GM03348 (cell line): ENCODE results near the gene ATP5F1E.

Source experiments
- DNase-seq: peaks from one replicate; pipeline ENCODE4 v3.0.0; 2012; ENCODE audit warnings: low spot score

ATP5F1E gene

DNA sequence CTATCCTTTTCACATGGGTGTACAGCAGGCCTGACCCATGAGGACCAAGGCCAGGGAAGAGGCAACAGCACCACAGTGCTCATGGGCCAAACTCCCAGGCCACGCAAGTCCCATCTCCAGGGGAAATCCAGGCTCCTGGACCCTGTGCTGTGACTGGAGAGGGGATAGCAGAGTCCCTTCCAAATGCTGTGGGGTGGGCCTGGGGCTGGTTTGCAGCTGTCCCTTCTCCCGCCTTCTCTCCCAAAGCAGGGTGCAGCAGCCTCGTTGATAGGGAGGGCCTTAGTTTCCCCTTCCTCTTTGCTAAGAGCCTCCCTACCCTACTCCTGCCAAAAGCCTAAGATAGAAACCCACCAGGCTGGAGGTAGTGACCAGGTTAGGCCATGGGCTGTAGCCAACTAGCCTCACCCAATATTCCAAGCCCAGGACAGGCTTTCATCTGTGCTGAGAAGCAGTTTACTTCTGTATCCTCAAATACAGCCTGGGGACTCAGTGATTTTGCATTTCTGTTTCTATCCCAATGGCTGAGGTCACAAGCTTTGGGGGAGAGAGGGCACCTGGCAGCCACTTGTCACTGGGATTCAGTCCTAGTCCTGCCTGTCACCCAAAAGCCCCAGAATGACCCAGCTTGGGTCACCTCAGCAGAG lies 26.5 kb downstream of the ATP5F1E start:
- DNase-seq: no peak

- no peak for DNase-seq
Measured at GRCh38 chr20:59004763-59005522, 27.2 kb downstream of the ATP5F1E start.

- no peak for DNase-seq
Measured at GRCh38 chr20:59004493-59004762, 27.7 kb downstream of the ATP5F1E start.

GRCh38 chr20:59003836-59004492 lies 28.2 kb downstream of the ATP5F1E start:
- no peak for DNase-seq

- DNase-seq: no peak
Measured at GRCh38 chr20:59002874-59003399, 29.2 kb downstream of the ATP5F1E start.

GRCh38 chr20:59002388-59002787 lies 29.7 kb downstream of the ATP5F1E start:
- DNase-seq: no peak

- no peak for DNase-seq
Measured at GRCh38 chr20:59001449-59002171, 30.5 kb downstream of the ATP5F1E start.

- DNase-seq: no peak
Measured at GRCh38 chr20:59001068-59001448, 31.1 kb downstream of the ATP5F1E start.

DNA sequence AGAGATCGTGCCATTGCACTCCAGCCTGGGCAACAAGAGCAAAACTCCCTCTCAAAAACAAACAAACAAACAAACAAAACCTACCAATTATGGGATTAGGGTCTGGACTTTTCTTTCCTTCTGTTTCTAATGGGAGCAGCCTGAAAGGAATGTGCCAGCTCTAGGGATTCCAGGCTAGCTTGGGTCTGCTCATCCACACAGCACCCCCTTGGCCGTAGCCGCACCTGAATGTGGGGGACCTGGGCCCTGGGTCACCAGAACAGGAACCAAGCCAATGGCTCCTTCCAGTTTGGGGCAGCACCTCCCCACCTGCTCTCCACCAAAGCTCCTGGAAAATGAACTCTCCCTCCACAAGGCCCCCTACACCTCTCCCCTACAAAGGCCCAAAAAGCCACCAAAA lies 31.8 kb downstream of the ATP5F1E start:
- DNase-seq: no peak

DNA sequence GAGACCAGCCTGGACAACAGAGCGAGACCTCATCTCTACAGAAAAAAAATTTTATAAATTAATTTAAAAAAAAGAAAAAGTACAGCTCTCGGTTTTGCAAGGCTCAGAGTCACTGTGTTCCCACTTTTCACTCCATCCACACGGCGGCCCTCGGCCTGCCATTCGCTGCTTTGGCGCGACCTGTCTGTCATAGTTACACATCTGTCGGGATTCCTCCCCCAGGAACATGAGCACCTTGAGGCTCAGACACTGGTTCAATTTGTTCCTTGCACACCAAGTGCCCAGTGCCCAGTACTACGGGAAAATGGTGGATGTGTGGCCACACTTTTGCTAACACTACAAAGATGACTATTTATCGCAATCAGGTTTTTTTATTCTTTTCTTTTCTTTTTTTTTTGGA lies 33.5 kb downstream of the ATP5F1E start:
- no peak for DNase-seq

GRCh38 chr20:58997141-58997770 lies 34.9 kb downstream of the ATP5F1E start:
- DNase-seq: no peak

GRCh38 chr20:58996226-58996611 lies 35.9 kb downstream of the ATP5F1E start:
- DNase-seq: no peak

DNA sequence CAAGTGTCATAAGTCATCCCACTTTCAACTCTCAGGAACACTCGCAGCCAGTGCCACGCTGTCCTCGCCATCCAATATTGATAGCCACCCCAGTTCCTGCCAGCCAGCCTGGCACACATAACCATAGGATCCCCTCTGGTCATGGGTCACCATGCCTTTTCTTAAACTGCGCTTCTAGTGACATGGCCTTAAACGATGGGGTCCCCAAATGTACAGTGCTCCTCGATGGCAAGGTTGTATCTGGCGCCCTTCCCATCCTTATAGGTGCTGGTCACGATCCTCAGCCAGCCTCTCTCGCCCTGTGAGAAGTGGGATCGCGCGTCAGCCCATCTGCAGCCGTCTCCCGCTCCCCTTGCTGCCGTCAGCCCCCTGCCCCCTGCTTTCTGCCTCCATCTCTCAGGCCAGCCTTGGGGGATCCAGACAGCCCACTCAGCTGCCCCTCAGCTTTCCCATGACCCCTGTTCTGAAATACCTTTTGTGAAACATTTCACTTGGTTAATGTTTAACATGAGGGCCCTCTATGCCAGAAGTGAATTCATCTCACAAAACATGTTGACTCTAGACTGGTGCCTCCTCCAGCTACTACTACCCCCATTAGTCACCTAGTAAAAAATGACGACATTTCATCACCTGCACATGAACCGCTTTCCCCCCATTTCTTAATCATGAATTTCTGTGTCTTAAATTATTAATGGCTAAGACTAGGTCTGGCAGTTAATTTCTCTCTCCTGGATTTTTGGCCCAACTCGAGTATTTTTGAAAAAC lies 36.5 kb downstream of the ATP5F1E start:
- DNase-seq: no peak

DNA sequence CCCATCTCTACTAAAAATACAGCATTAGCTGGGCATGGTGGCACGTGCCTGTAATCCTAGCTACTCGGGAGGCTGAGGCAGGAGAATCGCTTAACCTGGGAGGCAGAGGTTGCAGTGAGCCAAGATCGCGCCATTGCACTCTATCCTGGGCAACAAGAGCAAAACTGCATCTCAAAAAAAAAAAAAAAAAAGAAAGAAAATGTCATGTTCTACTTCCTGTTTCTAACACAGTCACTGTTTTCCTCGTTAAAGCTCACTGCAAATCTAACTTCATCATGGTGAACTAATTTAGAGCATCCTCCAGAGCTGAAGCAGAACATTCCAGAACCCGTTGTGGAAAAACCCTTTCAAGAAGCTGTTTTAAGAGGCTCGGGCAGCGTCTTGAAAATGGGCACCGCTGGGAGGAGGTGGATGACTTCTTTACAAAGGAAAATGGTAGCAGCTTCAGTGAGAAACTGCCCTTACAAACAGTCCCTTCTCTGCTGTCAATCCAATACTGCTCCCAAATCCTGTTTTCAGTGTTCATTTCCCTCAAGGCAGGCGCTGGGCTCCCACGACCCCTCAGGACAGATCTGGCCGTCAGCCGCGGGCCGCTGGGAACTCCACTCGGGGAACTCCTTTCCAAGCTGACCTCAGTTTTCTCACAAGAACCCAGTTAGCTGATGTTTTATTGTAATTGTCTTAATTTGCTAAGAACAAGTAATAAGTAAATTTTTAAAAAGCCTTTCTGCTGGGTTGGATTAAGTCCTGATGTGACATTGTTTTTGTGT lies 37.6 kb downstream of the ATP5F1E start:
- no peak for DNase-seq

GRCh38 chr20:58993332-58994248 lies 38.5 kb downstream of the ATP5F1E start:
- no peak for DNase-seq

GRCh38 chr20:58992911-58993310 lies 39.2 kb downstream of the ATP5F1E start:
- no peak for DNase-seq

GRCh38 chr20:58991715-58992114 lies 40.4 kb downstream of the ATP5F1E start:
- DNase-seq: no peak

DNA sequence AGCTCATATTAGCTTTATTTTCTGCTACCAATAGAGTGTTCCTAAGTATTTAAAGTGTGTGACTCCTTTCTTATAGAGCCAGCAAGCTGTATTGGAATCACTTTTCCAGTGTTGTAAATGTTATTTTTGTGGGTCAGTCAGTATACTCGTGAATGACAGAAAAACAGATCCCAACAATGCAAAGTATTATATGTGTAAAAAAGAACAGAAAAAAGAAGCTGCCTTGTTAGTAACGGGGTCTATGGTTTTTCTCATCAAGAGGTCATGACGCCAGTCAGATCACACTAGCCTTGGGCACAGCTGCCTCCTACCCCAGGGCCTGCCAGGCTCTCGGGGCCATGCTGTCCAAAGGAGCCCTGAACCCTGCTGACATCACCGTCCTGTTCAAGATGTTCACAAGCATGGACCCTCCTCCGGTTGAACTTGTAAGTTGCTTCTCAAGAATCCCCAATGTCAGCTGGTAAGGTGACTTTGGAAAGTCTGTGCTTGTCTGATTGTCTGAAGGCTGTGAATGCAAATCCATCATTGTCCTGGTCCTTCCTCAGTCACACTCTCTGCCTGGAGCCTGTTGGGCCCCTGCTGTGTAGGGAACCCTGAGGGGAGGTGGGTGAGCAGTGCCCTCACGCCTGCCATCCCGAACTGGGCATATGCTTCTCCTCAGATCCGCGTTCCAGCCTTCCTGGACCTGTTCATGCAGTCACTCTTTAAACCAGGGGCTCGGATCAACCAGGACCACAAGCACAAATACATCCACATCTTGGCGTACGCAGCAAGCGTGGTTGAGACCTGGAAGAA lies 41.3 kb downstream of the ATP5F1E start:
- DNase-seq: no peak

DNA sequence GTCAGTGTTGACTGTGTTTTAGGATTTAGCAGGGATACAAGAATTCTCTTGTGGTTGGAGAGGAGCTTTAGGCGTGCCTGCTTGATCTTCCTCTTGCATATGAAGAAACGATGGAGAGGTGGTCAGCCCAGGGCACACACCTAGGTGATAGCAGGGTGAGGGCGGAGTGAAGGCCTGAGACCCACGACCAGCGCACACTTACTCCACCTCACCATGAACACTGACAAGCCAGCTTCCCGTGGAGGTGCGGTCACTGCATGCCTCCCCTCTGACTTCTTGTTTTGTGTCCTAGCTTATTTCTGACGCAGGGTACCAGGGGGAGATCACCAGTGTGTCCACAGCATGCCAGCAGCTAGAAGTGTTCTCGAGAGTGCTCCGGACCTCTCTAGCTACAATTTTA lies 42.9 kb downstream of the ATP5F1E start:
- no peak for DNase-seq
